ENCODE measurements around the gene NATD1.

NATD1 gene, protein sequence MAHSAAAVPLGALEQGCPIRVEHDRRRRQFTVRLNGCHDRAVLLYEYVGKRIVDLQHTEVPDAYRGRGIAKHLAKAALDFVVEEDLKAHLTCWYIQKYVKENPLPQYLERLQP
- long read RNA-seq, donor 1, full-length matches to known transcripts: 7 of 7 reads
- long read RNA-seq, donor 1, partial matches to known transcripts: 0 of 7 reads
- long read RNA-seq, donor 1, other reads (novel, unspliced or antisense): 0 of 7 reads
- long read RNA-seq, donor 2, full-length matches to known transcripts: 3 of 3 reads
- long read RNA-seq, donor 2, partial matches to known transcripts: 0 of 3 reads
- long read RNA-seq, donor 2, other reads (novel, unspliced or antisense): 0 of 3 reads
- long read RNA-seq, donor 3, full-length matches to known transcripts: 4 of 4 reads
- long read RNA-seq, donor 3, partial matches to known transcripts: 0 of 4 reads
- long read RNA-seq, donor 3, other reads (novel, unspliced or antisense): 0 of 4 reads
- long read RNA-seq, donor 4, full-length matches to known transcripts: 5 of 5 reads
- long read RNA-seq, donor 4, partial matches to known transcripts: 0 of 5 reads
- long read RNA-seq, donor 4, other reads (novel, unspliced or antisense): 0 of 5 reads
- long read RNA-seq, donor 5, full-length matches to known transcripts: 6 of 6 reads
- long read RNA-seq, donor 5, partial matches to known transcripts: 0 of 6 reads
- long read RNA-seq, donor 5, other reads (novel, unspliced or antisense): 0 of 6 reads
- long read RNA-seq, donor 6, full-length matches to known transcripts: 3 of 3 reads
- long read RNA-seq, donor 6, partial matches to known transcripts: 0 of 3 reads
- long read RNA-seq, donor 6, other reads (novel, unspliced or antisense): 0 of 3 reads
- long read RNA-seq, donor 7: 0 reads
- long read RNA-seq, donor 8, full-length matches to known transcripts: 4 of 4 reads
- long read RNA-seq, donor 8, partial matches to known transcripts: 0 of 4 reads
- long read RNA-seq, donor 8, other reads (novel, unspliced or antisense): 0 of 4 reads

DNA sequence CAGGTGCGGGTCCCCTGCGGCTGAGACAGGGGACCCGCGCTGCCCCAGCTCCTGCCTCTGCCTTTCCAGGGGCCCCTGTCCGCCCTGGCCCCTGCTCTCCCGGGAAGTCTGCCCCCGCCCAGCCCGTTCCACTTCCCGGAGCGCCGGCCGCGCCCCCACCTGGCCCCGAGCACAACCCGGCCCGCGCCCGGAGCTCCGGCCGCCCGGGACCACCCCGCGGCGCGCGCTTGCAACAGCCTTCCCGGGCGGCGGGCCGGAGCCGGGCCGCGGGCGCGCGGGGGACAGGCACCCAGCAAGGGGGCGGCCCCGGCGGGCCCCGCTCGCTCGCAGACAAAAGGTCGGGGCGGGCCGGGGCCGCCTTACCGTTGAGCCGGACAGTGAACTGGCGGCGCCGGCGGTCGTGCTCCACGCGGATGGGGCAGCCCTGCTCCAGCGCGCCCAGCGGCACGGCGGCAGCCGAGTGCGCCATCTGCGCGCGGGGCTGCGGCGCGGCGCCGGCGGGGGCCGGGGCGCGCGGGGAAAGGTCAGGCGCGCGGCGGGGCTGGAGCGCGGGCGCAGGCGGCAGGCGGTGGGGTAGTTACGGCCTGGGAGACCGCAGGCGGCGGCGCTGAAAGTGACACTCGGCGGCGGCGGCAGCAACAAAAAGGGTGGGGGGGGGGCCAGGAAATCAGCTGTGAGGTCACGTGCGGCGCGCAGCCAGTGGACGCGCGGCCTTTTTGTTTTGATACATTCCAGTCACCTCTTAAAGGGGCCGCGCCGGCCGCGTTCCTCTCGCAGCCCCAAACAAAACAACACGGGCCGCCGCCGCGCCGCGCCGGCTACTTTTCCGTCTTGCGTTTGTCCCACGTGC is at the start of gene NATD1:
NATD1 (minus strand) TSS at position 615 of the 850 bp plus-strand sequence; CDS start at position 469, 146 bp downstream.
- DNase-seq: peak; percentile 74

DNA sequence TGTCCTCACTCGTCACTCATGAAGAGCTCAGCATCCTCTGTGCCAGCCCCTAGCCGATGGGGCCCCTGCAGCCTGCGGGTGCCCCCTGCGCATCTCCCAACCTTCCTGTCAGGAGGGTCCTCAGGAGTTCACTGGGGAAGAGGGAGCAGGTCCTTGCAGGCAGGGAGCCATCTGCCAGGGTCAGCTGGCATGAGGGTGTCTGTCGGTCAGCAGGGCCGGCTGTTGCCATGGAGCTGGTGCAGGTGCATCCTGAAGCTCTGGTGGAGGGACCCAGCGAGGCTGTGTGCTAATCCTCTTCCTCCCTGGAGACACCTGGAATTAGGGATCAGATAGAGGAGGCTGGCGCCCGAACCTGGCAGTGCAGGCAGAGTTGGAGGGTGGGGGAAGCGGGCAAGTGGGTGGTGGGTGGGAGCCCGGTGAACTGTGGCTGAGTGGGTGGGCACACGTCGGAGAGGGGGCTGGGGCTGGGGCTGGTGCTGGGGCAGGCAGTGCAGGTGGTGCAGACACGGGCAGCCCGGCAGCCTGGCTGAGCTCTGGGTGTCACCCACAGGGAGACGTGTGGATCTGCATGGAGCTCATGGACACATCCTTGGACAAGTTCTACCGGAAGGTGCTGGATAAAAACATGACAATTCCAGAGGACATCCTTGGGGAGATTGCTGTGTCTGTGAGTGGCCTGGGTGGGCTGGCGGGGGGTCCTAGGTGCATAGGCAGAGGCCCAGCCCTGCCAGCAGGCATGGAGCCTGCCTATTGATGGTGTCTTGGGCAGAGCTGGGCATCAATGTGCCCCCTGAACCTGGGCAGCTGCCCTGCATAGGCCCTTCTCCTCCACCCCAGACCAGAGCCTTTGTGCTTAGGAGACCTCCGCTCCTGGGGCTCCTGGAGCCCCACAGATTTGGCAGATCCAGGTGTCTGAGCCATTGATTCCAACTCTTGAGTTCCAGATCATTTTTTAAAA is 48.7 kb upstream of the NATD1 start:
- DNase-seq: no peak

DNA sequence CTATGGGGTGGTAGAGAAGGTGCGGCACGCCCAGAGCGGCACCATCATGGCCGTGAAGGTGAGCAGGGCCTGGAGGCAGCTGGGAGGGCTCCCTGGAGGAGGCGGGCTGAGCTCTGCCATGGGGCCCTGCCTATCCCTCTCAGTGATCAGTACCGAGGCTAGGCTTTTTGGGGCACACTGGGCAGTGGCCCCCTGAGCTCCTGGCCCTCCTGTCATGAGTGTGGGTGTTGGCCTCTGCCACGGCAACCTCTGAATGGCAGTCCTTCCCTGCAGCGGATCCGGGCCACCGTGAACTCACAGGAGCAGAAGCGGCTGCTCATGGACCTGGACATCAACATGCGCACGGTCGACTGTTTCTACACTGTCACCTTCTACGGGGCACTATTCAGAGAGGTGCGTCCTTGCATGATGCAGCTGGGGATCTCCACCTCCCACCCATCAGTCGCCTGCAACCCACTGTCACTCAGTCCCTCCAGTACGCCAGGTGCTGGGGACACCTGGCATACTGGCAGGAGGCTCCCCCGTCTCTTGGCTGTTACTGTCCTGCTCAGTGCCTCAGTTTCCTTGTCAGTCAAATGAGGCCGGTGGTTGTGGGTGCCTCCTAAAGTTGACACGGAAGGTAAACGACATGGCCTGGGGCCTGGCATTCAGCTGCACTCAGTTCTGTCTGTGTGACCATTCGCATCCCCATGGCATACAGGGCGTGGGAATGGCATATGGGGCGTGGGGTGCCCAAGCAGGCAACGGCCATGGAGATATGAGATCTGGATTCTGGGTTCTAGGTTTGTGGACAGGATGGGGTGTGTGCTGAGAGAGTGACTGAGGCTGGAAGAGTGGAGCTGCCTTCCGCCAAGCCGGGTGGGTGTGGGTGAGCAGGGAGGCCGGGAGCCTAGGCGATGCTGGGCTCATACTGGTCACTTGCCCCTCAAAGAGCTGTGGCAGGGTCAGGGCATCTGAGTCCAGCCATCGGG is 47.7 kb upstream of the NATD1 start:
- no peak for DNase-seq

DNA sequence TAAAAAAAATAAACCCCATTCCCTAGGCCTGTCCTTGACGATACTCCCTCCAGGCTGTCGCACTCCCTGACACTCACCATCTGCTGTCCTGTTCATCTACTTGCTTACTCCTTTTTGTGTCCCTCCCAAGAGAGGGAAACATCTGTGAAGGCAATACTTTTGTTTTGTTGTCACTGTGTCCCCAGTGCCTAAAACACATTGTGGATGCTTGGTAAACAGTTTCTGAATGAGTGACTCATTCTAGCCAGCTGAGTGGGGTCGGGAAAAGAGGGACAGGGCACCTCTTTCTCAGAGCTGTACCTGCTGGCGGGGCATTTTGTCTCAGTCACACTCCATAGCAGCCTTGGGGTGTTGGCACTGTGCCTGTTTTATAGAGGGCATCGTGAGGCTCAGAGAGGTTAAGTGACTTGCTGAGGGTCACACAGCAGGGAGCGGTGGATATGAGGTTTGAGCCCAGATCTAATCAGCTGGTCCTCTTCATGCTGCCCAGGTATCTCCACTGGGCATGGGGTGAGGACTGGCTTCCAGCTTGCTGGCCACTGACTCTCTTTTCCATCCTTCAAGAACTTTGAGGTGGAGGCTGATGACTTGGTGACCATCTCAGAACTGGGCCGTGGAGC is 46.9 kb upstream of the NATD1 start:
- DNase-seq: no peak

DNA sequence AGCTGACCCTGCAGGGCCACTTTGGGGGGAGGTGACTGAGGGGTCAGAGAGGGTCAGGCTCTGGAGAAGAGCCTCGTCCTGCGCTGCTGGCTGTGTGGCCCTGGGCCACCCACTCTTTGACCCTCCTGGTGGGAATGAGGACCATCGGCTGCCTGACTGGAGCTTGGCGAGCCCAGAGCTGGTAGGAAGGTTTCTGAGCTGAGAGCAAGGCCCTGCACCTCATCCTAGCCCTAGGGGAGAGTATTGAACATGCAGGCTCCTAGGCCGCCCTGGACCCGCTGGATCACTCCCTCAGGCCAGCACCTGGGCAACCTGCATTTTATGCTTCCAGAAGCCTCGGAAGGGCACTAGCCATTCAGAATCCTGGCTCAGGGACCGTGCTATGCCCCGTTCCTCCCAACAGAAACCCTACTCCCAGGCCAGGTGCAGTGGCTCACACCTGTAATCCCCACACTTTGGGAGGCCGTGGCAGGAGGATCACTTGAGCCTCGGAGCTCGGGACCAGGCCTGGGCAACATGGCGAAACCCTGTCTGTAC is 45.8 kb upstream of the NATD1 start:
- DNase-seq: no peak

DNA sequence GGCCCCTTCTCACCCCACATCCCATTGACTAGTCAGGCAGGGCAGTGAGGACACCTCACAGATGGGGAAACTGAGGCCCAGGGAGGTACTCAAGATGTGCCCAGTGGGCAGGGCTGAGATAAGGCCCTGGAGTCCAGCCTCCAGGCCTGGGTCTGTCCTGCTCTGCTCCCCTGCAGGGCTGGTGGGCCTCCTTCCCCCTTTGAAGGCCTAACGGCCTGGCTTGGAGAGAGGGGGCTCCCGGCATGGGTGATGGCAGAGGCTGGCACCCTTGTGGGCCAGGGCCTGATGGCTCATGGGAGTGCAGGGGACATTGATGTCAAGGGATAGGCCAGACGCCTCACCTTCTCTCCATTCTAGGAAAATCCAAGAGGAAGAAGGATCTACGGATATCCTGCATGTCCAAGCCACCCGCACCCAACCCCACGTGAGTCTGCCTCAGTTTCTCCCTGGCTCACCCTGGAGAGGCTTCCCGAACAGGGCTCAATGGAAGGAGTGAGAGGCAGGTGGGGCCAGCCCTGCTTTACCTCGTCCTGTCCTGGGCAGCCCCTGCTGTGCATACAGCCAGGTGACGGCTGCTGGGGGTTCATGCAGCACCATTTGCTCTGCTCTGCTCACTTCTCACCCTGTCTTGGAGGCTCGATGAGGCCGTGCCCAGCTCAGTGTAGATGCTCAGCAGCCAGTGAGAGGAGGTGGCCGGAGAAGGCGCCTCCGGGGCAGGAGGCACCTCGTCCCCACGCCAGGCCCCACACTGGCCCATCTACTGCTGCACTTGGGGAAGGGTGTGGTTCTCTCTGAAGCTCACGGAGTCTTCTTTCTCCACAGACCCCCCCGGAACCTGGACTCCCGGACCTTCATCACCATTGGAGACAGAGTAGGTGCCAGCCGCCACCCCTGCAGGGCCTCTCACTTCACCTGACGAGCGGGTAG is 45.1 kb upstream of the NATD1 start:
- DNase-seq: no peak

DNA sequence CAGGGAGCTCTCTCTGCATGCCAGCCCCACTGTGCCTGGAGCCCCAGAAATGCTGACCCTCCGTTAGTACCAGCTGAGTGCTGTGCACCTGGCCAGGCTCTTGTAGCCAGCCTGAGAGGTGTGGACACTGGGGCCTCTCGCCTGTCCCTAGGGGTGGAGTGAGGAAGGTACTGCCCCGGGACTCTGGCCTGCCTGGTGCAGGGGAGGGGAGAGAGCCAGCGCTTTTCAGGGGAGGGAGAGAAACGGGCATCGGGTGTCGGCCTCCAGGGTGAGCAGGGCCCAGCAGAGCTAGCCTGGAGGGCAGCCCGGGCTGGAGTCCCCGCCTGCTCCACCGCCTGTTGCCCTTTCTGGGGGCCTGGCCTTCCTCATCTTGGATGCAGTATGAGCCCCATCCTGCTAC is 44.4 kb upstream of the NATD1 start:
- DNase-seq: no peak

DNA sequence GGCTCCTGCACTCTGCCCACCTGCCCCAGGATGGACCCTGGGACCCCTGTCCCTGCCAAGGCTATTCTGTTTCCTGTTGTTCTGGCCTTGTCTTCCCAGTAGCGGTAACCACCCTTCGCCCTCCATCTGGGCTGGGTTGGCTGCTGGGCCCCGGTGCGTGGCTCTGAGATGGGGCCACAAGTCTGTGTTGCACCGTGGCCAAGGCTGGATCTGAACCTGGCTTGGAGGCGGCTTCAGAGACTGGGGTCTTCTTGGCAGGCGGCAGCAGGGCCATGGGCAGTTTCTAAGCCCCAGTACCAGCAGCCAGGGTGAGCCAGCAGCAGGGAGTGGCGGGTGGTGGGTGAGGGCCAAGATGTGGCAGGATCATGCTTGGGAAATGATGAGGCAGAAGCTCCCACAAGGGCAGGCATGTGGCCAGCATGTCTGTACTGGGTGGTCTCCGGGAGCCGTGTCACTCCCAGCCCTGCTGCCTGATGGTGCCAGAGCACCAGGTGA is 43.9 kb upstream of the NATD1 start:
- no peak for DNase-seq

DNA sequence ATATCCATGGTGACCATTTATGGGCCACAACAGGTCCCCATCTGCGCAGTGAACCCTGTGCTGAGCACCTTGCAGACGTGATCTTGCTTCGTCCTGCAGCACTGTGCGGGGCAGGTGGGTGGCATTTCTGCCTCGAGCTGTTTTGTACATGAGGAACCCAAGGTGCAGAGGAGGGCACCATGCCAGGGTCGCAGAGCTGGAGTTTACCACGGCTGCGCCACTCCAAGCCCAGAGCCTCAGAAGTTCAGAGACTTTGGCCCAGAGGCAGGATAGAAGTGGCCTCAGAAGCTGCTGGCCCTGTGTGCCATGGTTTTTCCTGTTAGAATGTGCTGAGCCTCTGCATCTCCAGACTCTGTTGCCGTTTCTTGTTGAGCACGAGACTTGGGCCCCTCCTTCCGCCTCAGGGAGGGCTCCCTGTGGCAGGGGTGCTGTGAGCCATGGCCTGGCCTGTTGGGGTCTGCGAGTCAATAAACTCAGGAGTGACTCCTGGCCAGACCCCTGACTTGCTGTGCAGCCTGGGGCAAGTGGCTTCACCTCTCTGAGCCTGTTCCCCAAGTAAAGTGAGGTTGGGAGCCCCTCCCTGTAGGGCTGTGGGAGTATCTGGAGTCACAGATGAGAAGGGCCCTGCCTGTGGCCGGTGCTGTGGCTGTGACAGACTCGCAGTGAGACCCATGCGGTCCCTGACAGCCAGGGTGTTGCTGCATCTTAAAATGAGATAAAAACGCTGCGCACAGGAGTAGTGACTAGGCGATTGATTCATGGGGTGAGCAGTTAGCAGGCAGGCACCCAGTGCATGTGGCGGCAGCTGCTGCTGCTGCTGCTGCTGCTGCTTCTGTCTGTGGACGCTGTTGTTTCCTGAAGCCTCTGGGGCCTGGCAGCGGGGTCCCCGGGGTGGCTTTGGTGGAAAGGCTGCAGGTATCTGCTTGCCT is 43.2 kb upstream of the NATD1 start:
- DNase-seq: no peak

DNA sequence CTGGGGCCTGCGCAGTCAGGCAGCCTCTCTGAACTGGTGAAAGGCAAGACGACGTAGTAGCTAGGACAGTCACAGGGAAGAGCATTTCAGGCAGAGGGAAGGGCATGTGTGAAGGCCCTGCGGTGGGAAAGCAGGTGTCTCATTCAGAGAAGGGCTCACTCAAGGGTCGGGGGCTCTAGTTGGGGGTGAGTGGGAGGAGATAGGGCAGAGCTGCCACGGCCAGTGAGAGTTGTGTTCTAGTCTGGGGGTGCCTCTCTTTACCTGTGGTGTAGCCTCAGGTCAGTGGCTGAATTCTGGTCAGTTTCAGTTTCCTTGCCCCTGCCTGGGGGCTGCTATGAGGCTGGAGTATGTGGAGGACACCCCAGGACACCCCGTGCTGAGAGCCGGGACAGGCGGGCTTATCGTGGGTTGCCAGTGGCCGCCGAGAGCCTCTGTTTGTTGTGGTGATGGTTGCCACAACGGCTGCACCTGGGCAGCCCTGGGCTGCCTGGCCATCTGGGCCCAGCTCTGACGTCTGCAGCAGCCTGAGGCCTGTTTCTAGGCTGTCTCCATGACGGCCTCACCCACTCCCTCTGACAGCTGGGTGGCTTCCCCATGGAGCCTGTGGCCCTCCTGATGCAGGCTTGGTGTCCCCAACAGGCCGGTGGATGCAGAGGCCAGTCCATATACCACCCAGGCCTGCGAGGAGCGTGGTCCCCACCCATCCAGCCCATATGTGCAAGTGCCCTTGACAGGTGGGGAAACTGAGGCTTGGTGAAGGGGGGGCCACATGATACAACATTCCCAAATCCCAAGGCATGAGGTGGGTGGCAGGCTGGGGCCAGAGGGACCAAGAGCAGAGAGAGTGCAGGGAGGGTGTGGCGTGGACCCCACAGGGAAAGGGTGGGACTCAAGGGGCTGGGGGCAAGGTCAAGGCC is 42.1 kb upstream of the NATD1 start:
- no peak for DNase-seq

DNA sequence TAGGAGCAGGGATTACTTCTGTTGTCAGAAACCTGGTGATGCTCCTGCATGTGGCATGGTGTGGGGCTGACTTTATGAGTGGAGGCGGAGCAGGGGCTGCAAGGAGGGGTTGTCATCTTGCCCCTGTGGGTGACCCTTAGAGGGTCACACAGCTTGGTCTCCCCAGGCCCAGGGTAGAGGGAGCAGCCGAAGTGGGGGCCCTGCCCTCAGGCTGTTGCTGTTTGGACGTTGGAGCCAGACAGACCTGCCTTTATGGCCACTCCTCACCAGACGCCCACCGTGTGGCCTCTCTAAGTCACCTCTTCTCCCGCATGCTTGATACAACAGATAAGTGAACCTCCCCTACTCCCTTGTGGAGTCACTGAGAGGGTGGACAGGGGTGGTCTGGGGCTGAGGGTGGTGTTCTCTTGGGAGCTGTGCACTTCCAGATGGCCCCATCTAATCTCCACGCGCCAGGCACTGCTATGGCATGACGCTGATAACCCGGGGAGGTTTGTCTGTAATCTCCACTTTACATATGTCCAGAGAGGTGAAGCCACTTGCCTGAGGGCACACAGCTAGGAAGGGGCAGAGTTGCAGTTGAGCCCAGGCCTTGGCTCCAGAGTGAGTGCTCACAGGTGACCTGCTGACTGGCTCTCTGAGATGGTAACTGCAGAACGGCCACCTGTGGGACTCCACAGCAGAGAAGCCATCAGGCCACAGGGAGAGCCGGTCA is 41.3 kb upstream of the NATD1 start:
- no peak for DNase-seq

DNA sequence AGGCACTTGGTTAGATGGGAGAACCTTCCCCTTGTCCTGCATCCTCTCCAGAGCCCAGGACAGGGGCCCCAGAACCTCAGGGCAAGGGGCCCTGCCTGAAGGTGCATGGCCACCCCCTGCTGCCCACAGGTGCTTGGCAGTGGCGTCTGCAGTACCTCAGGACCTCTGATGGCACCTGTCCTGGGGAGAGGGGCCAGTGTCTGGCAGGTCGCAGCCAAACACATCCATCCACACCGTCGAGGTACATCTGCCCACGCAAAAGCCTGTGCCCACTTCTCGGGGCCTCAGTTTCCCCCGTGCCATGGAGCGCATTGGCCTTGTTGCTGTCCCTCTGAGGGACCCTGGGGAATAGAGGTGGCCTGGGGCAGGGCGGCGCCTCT is 40.6 kb upstream of the NATD1 start:
- no peak for DNase-seq

DNA sequence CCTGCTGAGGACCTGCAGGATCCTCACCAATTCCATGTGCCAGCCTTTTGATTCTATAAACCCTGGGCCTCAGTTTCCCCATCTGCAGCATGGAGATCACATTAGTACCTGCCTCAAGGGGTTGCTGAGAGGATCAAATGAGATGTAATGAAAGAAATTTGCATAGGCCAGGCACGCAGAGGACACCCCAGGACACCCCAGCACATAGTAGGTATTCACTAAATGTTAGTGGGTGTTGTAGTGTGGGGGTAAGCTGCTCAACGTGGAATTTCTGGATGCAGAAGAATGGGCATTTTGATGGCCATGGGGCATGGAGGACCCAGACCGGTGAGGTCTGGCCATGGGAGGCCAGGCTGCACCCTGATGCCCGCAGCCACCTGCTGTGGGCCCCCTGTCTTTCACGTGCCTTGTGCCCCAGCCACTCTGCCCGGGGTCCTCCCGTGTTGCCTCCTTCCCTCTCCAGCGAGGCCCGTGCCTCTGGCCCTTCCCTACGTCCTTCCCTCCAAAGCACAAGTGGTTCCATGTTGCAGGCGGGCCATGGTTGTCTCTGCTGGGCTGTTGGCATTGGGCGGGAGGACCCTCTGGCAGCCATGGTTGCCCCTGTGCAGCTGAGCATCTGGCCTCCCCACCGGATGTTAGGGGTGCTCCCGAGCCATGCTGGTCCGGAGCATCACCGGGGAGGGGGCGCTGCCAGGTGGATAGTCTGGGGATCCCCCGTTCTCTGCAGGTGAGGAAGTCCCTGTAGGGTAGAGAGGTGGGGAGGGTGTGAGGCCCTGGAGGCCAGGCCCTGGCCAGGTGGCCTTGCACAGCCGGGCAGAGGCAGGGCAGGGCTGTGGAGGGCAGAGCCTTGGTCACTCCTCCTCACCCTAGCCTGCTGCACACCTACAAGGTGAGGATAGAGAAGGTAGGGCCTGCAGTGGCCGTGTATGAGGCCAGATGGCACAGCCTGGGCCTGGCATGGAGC is 39.9 kb upstream of the NATD1 start:
- DNase-seq: no peak

All from right kidney (tissue), 9 donors.